Cardiac fibroblast (primary cell): ENCODE data around the gene HS6ST3.

ENCODE experiments used
- DNase-seq, 2 donors: peaks; one replicate each; pipeline versions ENCODE4 v3.0.0 to v3.0.0-alpha.2; 2010; ENCODE audit warnings: low read depth in 2 of 2
- H3K4me3 ChIP-seq, 2 donors: replicated peaks in 1 of 2; 1 replicate in 1 of 2; 2 replicates in 1 of 2; pipeline ENCODE4 v1.5.1; 2011; ENCODE audit warnings: low read depth in 2 of 2, low read length in 2 of 2, mild to moderate bottlenecking in 2 of 2, moderate library complexity in 1 of 2
- CTCF ChIP-seq: IDR thresholded peaks from one replicate; pipeline ENCODE4 v1.5.1; 2011; ENCODE audit warnings: low read depth, mild to moderate bottlenecking, low read length, inconsistent platforms

The HS6ST3 gene

GRCh38 chr13:96080676-96081075, 9.2 kb upstream of the HS6ST3 start:
- no peak for TF ChIP-seq CTCF
- H3K4me3 ChIP-seq: no peak overlapping the region
- DNase-seq: no peak

- H3K4me3 ChIP-seq: no peak overlapping the region
- TF ChIP-seq CTCF: no peak
- DNase-seq: no peak
Observed at GRCh38 chr13:96081888-96082287, 8.0 kb upstream of the HS6ST3 start.

GRCh38 chr13:96082640-96083039, 7.3 kb upstream of the HS6ST3 start:
- DNase-seq: peak in 1 of 2 donors; percentile 71
- H3K4me3 ChIP-seq: no peak overlapping the region
- TF ChIP-seq CTCF: no peak

- DNase-seq: no peak
- TF ChIP-seq CTCF: no peak
- H3K4me3 ChIP-seq: no peak overlapping the region
Observed at GRCh38 chr13:96086736-96087135, 3.2 kb upstream of the HS6ST3 start.

GRCh38 chr13:96089139-96089538, 768 bp upstream of the HS6ST3 start:
- no peak overlapping the region for H3K4me3 ChIP-seq
- no peak for DNase-seq
- TF ChIP-seq CTCF: no peak

- peak; percentile 12 to 13 for DNase-seq
- H3K4me3 ChIP-seq: peak overlapping the region in 1 of 2 donors; percentile 56
- TF ChIP-seq CTCF: no peak
Observed at GRCh38 chr13:96090240-96091101, 564 bp downstream of the HS6ST3 start.
